HG03175 (cell line): ENCODE results near the gene TOR2A.

Source experiments
- ATAC-seq: cut with Tn5 transposase; IDR thresholded peaks from one replicate; pipeline ENCODE4 v1.9.1; 2021; ENCODE audit warnings: mild to moderate bottlenecking, moderate library complexity; ENCODE audit not compliant: unreplicated experiment

TOR2A gene

GRCh38 chr9:127744398-127745110, 9.5 kb upstream of the TOR2A start:
- no peak for ATAC-seq

GRCh38 chr9:127742435-127743088, 7.5 kb upstream of the TOR2A start:
- ATAC-seq: no peak

DNA sequence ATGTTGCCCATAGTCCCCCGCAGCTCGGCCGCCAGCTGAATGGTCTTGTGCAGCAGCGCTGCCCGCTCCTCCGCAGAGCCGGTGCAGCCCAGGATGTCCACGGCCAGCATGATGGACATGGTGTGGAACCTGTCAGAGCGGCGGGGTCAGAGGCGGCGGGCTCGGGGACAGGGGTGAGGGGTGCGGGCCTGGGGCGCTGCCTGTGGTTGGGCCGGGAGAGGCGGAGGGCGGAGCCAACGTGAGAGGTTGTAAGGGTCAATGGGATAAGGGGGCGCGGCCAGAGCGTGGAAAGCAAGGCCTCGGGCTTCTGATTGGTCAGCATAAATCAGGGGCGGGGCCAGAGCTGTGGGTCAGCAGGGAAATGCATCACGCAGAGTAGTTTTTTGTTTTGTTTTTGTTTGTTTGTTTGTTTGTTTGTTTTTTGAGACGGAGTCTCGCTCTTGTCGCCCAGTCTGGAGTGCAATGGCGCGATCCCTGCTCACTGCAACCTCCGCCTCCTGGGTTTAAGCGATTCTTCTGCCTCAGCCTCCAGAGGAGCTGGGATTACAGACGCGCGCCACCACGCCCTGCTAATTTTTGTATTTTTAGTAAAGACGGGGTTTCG, 6.8 kb upstream of the TOR2A start:
- ATAC-seq: no peak

DNA sequence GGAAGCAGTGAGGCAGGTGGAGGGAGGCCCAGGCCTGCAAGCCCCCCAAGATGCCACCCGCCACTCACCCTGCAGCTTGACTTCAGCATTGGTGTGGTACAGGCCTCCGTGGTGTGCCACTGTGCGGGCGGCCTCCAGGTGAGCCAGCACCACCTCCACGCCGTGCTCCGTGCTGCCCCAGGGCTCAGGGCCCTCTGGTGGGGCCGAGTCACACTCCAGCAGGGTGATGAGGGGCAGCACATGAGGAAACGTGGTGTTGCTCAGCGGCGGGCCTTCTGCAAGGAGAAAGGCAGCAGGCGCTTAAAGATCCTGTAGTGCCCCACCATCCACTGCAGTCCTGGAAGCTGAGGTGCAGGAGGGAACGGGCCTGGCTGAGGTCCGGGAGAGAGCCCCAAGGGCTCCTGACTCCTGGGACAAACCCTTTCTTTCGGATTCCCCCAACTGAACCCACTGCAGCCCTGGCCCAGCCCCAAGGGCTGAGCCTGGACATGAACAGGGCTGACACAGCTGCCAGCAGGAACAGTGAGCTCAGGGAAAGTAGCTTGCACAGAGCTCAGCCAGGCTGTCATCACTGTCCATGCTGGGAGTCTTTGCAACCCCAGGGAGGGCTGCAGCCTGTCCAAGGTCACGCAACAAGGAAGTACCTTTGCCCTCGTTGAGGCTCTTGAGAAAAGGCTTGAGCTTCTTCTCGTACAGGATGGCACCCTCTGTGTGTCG, 4.7 kb upstream of the TOR2A start:
- no peak for ATAC-seq

- no peak for ATAC-seq
These were observed 3.6 kb upstream of the TOR2A start for GRCh38 chr9:127738666-127739065.

DNA sequence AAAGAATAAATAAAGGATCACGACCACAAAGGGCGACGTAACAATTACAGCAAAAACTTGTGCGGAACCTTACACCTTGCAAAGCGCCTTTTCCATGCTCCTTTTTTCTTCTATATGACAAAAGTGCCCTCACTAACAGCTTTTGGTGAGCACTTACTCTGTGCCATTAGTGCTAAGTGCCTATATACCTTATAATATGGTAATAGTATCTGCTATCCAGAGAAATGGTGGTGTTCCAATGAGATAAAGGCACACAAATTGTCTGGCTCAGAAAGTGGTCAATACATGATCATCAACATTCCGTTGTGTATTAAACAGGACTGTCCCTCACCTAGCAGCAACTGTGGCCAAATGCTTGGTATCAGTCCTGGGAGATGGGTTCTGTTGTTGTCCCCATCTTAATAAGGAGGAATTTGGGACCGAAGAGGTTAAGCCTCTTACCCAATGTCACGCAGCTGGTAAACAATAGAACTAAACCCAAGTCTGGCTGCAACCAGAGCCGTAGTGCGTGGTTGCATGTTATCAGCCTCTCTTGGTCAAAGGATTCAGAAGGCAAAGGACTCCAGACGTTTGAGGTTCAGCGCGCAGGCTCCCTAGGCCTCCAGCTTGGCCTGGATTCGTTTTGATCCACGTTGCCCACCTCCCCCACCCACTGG, 564 bp upstream of the TOR2A start:
- ATAC-seq: no peak

DNA sequence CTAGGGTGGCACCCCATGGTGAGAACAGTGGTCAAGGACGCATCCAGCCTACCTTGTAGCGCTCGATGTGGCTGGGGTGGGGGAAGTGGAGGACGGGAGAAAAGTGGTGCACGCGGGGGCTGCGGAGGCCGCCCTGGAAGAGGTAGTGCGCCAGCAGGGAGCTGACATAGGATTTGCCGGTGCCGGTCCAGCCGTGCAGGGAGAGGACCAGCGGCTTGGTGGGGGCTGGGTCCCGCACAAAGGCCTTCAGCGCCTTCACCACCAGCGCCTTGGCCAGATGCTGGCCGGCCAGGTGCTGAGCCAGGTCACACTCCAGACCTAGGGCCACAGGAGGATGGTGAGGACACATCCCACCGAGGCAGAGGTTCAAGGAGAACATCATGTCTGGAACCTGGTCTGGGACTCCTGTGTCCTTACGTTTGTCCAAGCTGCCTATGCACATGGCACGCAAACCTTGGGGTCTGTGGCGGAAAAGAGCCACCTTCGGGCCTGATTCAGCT, 797 bp downstream of the TOR2A start:
- no peak for ATAC-seq

DNA sequence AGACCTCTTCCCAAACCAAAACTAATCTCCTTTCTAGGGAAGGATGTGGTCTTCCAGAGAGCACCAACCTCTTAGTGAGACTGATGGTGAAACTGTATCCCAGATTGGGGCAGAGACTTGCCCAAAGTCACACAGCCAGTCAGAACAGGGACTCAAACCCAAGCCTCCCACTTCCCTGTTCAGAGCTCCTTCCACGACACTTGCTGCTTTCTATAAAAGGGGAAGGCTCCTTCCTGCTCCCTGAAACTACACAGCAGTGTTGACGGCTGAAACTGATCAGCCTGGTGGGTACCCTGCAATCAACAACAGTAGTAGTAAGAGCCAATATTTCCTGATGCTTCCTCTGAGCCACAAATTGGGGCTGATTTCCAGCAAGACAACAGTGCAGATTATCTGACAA, 1.5 kb downstream of the TOR2A start:
- ATAC-seq: no peak

DNA sequence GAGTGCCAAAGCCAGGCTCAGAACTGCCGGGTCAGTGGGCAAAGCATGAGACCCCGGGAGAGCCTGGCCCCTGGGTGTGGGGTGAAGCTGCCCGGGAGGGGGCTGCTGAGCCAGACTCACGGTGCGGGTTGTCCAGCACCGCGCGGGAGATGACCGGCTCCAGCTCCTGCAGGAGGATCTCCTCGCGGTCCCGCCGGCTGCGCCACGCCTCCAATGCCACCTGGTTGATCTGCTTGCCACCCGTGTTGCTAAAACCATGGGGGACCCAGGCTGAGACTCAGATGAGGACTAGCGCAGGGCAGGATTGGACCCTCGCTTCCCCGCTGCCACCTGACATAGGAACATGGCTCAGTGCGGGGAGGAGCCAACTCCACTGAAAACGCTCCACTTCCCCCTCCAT, 2.6 kb downstream of the TOR2A start:
- no peak for ATAC-seq

DNA sequence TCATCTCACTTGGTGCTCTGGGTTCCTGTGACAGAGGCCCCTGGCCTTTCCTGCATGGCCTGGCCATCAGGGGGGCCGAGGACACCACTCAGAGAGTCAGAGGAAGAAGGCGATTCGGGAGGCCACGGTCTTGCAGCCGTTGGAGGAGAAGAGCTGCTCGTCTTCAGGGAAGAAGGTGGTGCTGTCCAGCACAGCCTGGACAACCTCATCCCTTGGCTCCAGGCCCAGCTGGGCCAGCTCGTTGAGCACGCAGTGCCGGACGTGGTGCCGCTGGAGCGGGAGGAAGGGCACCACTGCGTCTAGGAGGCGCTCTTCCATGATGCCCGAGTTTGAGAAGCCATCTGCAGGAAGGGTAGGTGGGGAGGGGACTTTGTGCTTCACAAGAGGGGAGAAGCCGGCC, 3.2 kb downstream of the TOR2A start:
- ATAC-seq: no peak

- no peak for ATAC-seq
These were observed 4.2 kb downstream of the TOR2A start for GRCh38 chr9:127730799-127731410.

DNA sequence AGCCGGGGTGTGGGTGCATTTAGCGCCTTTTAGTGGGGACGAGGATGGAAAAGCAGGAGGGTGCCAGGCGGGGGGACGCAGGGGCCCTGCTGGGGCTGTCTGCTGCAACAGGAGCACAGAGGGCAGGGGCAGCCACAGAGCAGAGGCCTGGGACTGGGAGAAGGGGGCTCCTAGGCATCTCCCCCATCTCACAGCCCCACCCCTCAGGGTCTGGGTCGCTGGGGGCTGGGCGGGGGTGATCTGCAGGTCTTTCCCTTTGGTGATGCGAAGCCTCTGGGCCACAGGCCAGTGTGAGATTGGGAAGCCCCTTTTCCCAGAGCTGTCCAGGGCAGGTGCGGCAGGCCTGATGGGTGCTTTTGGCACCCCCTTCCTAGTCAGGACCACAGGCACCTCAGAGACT, 4.8 kb downstream of the TOR2A start:
- no peak for ATAC-seq

DNA sequence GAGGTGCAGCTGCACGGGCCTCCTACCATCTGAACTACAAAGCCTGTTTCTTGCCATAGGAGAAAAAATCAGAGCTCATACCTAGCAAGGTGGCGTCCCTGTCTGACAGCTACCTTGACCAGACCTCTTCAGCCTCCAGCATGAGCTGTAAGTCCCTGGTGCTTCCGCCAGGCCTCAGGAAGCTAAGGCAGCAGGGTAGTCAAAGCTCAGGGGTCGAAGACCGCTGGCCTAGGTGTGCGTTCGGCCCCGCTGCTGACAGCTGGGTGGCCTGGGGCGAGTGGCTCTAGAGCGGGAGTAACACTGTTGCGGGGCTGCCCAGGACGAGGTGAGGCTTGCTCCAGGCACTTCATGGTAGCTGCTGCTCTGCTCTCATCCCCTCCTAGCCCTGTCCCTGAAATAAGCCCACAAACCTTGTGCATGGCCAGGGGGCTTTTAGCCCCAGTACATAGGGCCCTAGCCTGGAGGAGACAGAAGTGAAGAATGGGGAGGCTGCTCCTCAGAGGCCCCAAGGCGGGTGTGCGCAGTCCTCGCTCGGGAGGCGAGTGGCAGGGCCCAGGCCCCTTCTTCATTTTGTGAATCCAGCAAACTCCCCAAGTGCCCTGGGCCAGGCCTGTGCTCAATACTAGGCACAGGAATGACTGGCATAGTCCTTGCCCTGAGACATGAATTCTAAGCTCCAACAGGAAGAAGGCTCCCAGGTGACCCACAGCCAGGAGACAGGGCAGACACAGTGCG, 5.4 kb downstream of the TOR2A start:
- no peak for ATAC-seq

GRCh38 chr9:127728808-127729207, 6.3 kb downstream of the TOR2A start:
- ATAC-seq: no peak

GRCh38 chr9:127726871-127727270, 8.2 kb downstream of the TOR2A start:
- ATAC-seq: no peak

- no peak for ATAC-seq
These were observed 11.1 kb downstream of the TOR2A start for GRCh38 chr9:127724012-127724411.

DNA sequence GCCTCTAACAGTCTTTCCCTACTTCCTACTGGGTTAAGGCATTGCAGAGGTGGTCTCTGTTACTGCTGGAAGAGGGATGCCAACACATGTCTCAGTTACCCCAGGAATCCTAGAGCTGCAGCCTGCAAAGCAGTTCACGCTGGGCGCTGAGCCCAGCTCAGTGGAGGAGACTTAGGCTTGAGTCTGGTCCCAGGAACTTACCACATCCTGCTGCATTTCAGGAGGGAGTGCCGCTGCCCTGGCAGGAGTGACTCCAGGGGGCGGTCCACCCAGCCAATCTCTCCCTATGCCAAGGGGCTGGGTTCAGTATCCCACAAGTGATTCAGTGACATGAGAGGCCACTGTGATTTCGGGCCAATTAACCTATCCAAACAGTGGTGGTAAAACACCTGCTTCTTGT, 11.7 kb downstream of the TOR2A start:
- no peak for ATAC-seq

DNA sequence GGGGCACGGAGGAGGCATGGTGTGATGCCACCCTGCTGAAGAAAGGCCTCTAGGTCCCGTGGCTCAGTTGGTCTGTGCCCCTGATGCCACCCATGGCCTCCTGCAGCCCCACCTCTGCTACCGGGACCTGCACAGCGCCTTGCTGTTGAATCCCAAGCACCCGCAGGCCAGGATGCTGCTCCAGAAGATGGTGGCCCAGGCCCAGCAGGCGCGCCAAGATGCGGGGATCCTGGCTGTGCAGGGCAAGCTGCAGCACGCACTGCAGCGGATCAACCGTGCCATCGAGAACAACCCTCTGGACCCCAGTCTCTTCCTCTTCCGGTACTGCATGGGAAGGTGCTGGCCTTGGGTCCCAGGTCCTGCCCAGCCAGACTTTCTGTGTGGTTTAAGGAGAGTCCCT, 12.1 kb downstream of the TOR2A start:
- ATAC-seq: no peak

DNA sequence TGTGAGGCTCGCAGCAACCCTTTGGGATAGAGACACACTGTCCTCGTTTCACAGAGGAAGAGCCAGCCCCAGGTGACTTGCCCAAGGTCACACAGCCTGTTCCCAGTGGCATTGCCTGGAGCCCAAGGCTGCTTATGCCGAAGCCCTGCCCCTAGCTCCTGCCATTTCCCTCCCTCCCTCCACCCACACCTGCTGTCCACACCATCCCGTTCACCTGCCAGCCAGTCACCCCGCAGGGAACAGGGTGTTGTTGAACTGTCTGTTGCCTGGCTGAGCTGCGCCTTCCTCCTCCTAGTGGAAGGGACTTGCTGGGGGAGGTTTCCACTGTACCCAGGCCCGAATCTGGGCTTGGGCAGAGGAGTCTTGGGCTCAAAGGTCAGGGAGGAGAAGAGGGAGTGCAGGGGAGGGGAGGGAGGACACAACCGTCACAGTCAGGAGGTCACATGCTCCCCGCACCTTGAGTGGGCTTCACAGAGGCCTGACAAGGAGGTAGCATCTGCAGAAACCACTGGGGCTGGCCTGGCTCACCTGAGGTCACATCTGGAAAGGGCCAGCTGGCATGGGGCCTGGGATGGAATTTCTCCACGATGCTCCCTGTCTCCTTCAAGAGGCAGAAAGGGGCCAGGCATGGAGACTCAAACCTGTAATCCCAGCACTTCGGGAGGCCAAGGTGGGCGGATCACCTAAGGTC, 12.9 kb downstream of the TOR2A start:
- no peak for ATAC-seq
